H1 (cell line): ENCODE results near the gene SYNGR3. TPM values are rescaled to one million over a fixed set of nuclear protein-coding genes. Genes with fewer than 3 reads are reported as not detected.

ENCODE experiments used
- CTCF ChIA-PET: fragments of 300-600 bp; sonication (Branson Sonifier 250); formaldehyde crosslinking; loops from one replicate; lab custom pipeline; 2021; ENCODE audit not compliant: partially characterized antibody; lab: Charles Lee
- POLR2A ChIA-PET: fragments of 300-600 bp; sonication (Branson Sonifier 250); formaldehyde crosslinking; loops from one replicate; lab custom pipeline; 2021; ENCODE audit warnings: inconsistent platforms; ENCODE audit not compliant: partially characterized antibody; lab: Charles Lee
- DNase-seq, 2 experiments: peaks; one replicate each; pipeline versions ENCODE4 v3.0.0 to v3.0.0-alpha.2; 2010 to 2022; ENCODE audit warnings: low spot score in 2 of 2, low read depth in 1 of 2, mixed read lengths in 1 of 2
- FAIRE-seq: peaks from 2 replicates; lab custom pipeline; 2011; peaks lifted over from hg19 to GRCh38; lab: Jason Lieb, UNC
- H2AFZ ChIP-seq: 2 replicates; pipeline ENCODE4 v1.8.1; 2012; ENCODE audit warnings: low read length, inconsistent platforms
- H2AK5ac ChIP-seq: 2 replicates; pipeline ENCODE4 v1.6.1; 2013; ENCODE audit warnings: low read depth, low read length
- H2BK120ac ChIP-seq: replicated peaks from 2 replicates; pipeline ENCODE3; 2013; ENCODE audit warnings: low read depth, low read length, inconsistent platforms
- H2BK12ac ChIP-seq: 2 replicates; pipeline ENCODE4 v1.6.1; 2013; ENCODE audit warnings: low read depth, low read length
- H2BK15ac ChIP-seq: 2 replicates; pipeline ENCODE4 v1.6.1; 2013; ENCODE audit warnings: low read length
- H2BK20ac ChIP-seq: 2 replicates; pipeline ENCODE4 v1.6.1; 2013; ENCODE audit warnings: low read length
- H2BK5ac ChIP-seq: 2 replicates; pipeline ENCODE4 v1.6.1; 2013; ENCODE audit warnings: low read depth, low read length
- H3K14ac ChIP-seq: 2 replicates; pipeline ENCODE4 v1.6.1; 2013; ENCODE audit warnings: inconsistent platforms; ENCODE audit not compliant: insufficient read length
- H3K18ac ChIP-seq: 2 replicates; pipeline ENCODE4 v1.6.1; 2013; ENCODE audit warnings: low read length; ENCODE audit errors: extremely low read depth
- H3K23ac ChIP-seq: 2 replicates; pipeline ENCODE4 v1.6.1; 2013; ENCODE audit warnings: inconsistent platforms; ENCODE audit not compliant: insufficient read length
- H3K23me2 ChIP-seq: 2 replicates; pipeline ENCODE4 v1.6.1; 2013; ENCODE audit warnings: low read depth, low read length
- H3K27ac ChIP-seq: 2 replicates; pipeline ENCODE4 v1.6.1; 2011; ENCODE audit warnings: low read depth, low read length, inconsistent platforms
- H3K27me3 ChIP-seq, 4 experiments: replicated peaks in 1 of 4; 1 replicate in 1 of 4; 2 replicates in 3 of 4; pipeline versions ENCODE4 v1.6.1 to v1.8.1; 2011 to 2013; ENCODE audit warnings: low read length in 3 of 4, mild to moderate bottlenecking in 3 of 4, inconsistent platforms in 2 of 4, mixed read lengths in 2 of 4, moderate library complexity in 1 of 4; ENCODE audit not compliant: control insufficient read depth in 3 of 4, insufficient read depth in 3 of 4; ENCODE audit errors: extremely low read depth in 1 of 4
- H3K36me3 ChIP-seq, 4 experiments: 2 replicates each; pipeline versions ENCODE4 v1.6.1 to v1.8.1; 2011 to 2013; ENCODE audit warnings: mild to moderate bottlenecking in 4 of 4, low read length in 3 of 4, moderate library complexity in 2 of 4, control low read depth in 1 of 4, inconsistent platforms in 1 of 4; ENCODE audit not compliant: insufficient read depth in 4 of 4, control insufficient read depth in 2 of 4
- H3K4ac ChIP-seq: replicated peaks from 2 replicates; pipeline ENCODE3; 2013; ENCODE audit warnings: low read length, low read depth, mixed read lengths, inconsistent platforms; ENCODE audit not compliant: insufficient read length
- H3K4me1 ChIP-seq, 4 experiments: replicated peaks in 1 of 4; 1 replicate in 1 of 4; 2 replicates in 3 of 4; pipeline versions ENCODE4 v1.6.1 to v1.8.1; 2011 to 2013; ENCODE audit warnings: low read length in 3 of 4, inconsistent platforms in 2 of 4, mixed read lengths in 1 of 4; ENCODE audit not compliant: insufficient read depth in 4 of 4, control insufficient read depth in 3 of 4
- H3K4me2 ChIP-seq, 2 experiments: 2 replicates each; pipeline versions ENCODE4 v1.6.1 to v1.8.1; 2011 to 2013; ENCODE audit warnings: low read depth in 2 of 2, low read length in 2 of 2, control low read depth in 1 of 2, inconsistent platforms in 1 of 2, mild to moderate bottlenecking in 1 of 2; ENCODE audit not compliant: insufficient read depth in 1 of 2
- H3K4me3 ChIP-seq, 4 experiments: fragments of 200-600, 300-600 bp in 1 of 4; sonication (generic), shearing (Covaris generic), sonication (Bioruptor Twin) in 1 of 4; 2 replicates each; pipeline versions ENCODE4 v1.5.1 to v1.8.1; 2011 to 2016; ENCODE audit warnings: low read length in 4 of 4, low read depth in 3 of 4, control low read depth in 2 of 4, inconsistent platforms in 2 of 4, mild to moderate bottlenecking in 2 of 4, mixed read lengths in 1 of 4, moderate library complexity in 1 of 4; ENCODE audit not compliant: insufficient read depth in 2 of 4; ENCODE audit errors: extremely low read depth in 1 of 4
- H3K56ac ChIP-seq: replicated peaks from 2 replicates; pipeline ENCODE3; 2013; ENCODE audit warnings: low read depth, mild to moderate bottlenecking, mixed read lengths, low read length, inconsistent platforms; ENCODE audit not compliant: insufficient read length
- H3K79me1 ChIP-seq: 2 replicates; pipeline ENCODE4 v1.6.1; 2013; ENCODE audit warnings: low read depth, low read length, control low read depth
- H3K79me2 ChIP-seq, 2 experiments: 2 replicates each; pipeline versions ENCODE4 v1.6.1 to v1.8.1; 2012 to 2013; ENCODE audit warnings: low read length in 2 of 2, mild to moderate bottlenecking in 2 of 2, inconsistent platforms in 1 of 2; ENCODE audit not compliant: insufficient read depth in 2 of 2, control insufficient read depth in 1 of 2
- H3K9ac ChIP-seq, 4 experiments: replicated peaks in 1 of 4; 1 replicate in 1 of 4; 2 replicates in 3 of 4; pipeline versions ENCODE4 v1.6.1 to v1.8.1; 2011 to 2013; ENCODE audit warnings: low read depth in 3 of 4, low read length in 3 of 4, control low read depth in 2 of 4, mild to moderate bottlenecking in 2 of 4, moderate library complexity in 2 of 4, inconsistent platforms in 1 of 4; ENCODE audit errors: extremely low read depth in 1 of 4
- H3K9me3 ChIP-seq, 2 experiments: 2 replicates each; pipeline versions ENCODE4 v1.6.1 to v1.8.1; 2012 to 2013; ENCODE audit warnings: mild to moderate bottlenecking in 2 of 2, moderate library complexity in 2 of 2, control low read depth in 1 of 2, inconsistent platforms in 1 of 2, low read depth in 1 of 2, low read length in 1 of 2, mixed read lengths in 1 of 2; ENCODE audit not compliant: insufficient read depth in 2 of 2
- H4K20me1 ChIP-seq, 2 experiments: replicated peaks in 1 of 2; 2 replicates each; pipeline versions ENCODE3 to v1.8.1; 2011 to 2013; ENCODE audit warnings: inconsistent platforms in 2 of 2, low read length in 2 of 2, mild to moderate bottlenecking in 1 of 2; ENCODE audit not compliant: insufficient read depth in 2 of 2, control insufficient read depth in 1 of 2
- H4K5ac ChIP-seq: 2 replicates; pipeline ENCODE4 v1.6.1; 2013; ENCODE audit warnings: low read length, low read depth, mixed read lengths, inconsistent platforms; ENCODE audit not compliant: insufficient read length
- H4K8ac ChIP-seq: 2 replicates; pipeline ENCODE4 v1.8.0; 2013; ENCODE audit warnings: mild to moderate bottlenecking, moderate library complexity, low read length, inconsistent platforms; ENCODE audit not compliant: insufficient read depth; ENCODE audit errors: extremely low read depth
- H4K91ac ChIP-seq: replicated peaks from 2 replicates; pipeline ENCODE3; 2013; ENCODE audit warnings: low read length, mixed read lengths, inconsistent platforms; ENCODE audit not compliant: insufficient read length
- ATF3 ChIP-seq: IDR thresholded peaks from 2 replicates; pipeline ENCODE4 v1.6.1; 2011; ENCODE audit warnings: low read depth, mild to moderate bottlenecking, low read length; ENCODE audit not compliant: insufficient read depth
- WGBS, 2 experiments: shearing (Covaris generic) in 1 of 2; methylation state at CpG; one replicate each; pipeline versions ENCODE4 v1.1.6 to v1.1.7; 2013 to 2015; ENCODE audit warnings: low lambda C conversion rate in 2 of 2, mixed read lengths in 2 of 2, inconsistent platforms in 1 of 2, low coverage in 1 of 2, missing lambda C conversion rate in 1 of 2; ENCODE audit not compliant: insufficient replicate concordance in 2 of 2, insufficient coverage in 1 of 2, insufficient read length in 1 of 2; ENCODE audit errors: extremely low coverage in 1 of 2, missing lambda C conversion rate in 1 of 2; 5-methylcytosine and 5-hydroxymethylcytosine counted together
- polyA plus RNA-seq, 7 experiments: library from polyadenylated mRNA; depleted of rRNA in 3 of 7; stranded (reverse) in 5 of 7; unstranded in 2 of 7; fragments of >200 nt in 5 of 7; fragments of 200-250 nt in 2 of 7; gene quantifications; 1 replicate in 5 of 7; 2 replicates in 1 of 7; 4 replicates in 1 of 7; pipeline versions ENCODE4 v1.2.1 to v1.2.3, GENCODE V29; 2011 to 2013; ENCODE audit warnings: missing spikeins in 2 of 7, mixed read lengths in 2 of 7
- total RNA-seq: library from RNA; stranded (reverse); fragmentation: NEBNext Ultra II Directional; extraction: Animal tissue kit (Norgen Biotek cat#: 25700); gene quantifications from 2 replicates; pipeline ENCODE4 v1.2.1, GENCODE V29; 2021

SYNGR3 gene
- total and polyA plus RNA-seq, 2 of the 8 experiments (the other 6 are each of a cell fraction or from before 2014, with no cell fraction given), result 36.2 to 49.9 TPM

DNA sequence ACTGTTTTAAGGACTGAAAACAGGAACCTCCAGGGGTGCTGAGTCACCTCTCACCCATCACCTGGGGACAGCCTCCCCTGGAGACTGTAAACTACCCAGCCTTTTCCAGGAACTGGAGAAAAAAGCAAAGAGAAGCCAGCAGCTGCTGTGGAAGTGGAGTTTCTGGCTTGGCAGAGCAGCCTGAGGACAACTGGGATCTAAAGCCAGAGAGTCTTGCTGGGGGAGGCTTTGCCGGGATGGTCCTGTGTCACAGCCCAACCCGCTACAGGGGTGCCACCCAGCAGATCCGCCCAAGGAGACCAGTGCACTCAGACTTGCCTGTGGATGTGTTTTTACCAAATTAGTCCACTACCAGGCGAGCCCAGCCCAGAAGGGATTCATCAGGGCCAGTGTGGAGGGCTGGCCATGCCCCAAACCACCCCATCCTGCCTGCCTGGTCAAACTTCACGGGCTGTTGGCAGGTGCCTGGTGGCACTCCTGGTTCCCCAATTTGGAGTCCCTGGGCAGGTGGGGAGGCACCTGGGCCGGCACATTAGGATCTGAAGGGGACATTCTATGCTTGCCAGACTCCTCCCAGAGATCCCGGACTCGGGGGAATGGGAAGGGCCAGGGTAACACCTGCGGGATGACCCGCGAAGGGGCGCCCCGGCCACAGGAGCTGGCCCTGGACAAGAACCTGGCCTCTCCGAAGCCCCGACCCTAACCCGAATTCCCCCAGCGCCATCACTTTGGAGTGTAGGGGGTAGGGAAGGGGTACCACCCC is 47.5 kb upstream of the SYNGR3 start:
- no peak overlapping the region for H2BK12ac ChIP-seq
- CTCF ChIA-PET, result interaction anchor here (0.7 to 6.3 kb wide), 10 partner anchors 10 to 80 kb away, joined by 3 to 62 read pairs (median 8); partner anchors contain the start of genes MEIOB and RPL3L
- 53% methylated on average over 14 of the region's 17 CpGs; no CpG with 5 or more reads in 1 of the 2 experiments for WGBS, 2 experiments
- H3K27ac ChIP-seq, result no peak overlapping the region
- H3K9ac ChIP-seq, result peak overlapping the region in 3 of 4 experiments; percentile 7 to 51 (median 42); a peak in 4 of 7 replicates
- POLR2A ChIA-PET, result interaction anchor here (0.9 to 11.7 kb wide), 7 partner anchors 8 to 36 kb away, joined by 3 to 336 read pairs (median 6); partner anchors contain the start of genes NDUFB10, RNF151, RPL3L and RPS2
- no peak overlapping the region for H4K91ac ChIP-seq
- no peak overlapping the region for H3K18ac ChIP-seq
- H3K9me3 ChIP-seq, result no peaks in the 10 kb centered on the region
- H4K20me1 ChIP-seq, result peaks cover 0 to 4% of the 10 kb centered on the region in 2 experiments
- no peak overlapping the region for H2BK20ac ChIP-seq
- no peak overlapping the region for H2BK5ac ChIP-seq
- TF ChIP-seq ATF3, result no peak
- H3K23me2 ChIP-seq, result peaks cover 6% of the 10 kb centered on the region; the same call in 1 of the 2 replicates
- no peak overlapping the region for H4K5ac ChIP-seq
- peaks cover 0 to 11% (median 6%) of the 10 kb centered on the region in 4 experiments; a peak in 5 of 7 replicates for H3K4me1 ChIP-seq
- H3K4me3 ChIP-seq, result peak overlapping the region; percentile 55 to 87 (median 66)
- H2AK5ac ChIP-seq, result no peak overlapping the region
- H2BK15ac ChIP-seq, result 0 out of 2 replicates have a peak overlapping the region, but pooled peaks have one; percentile 29
- no peaks in the 10 kb centered on the region for H3K79me2 ChIP-seq
- no peaks in the 10 kb centered on the region for H3K79me1 ChIP-seq
- no peak overlapping the region for H3K4ac ChIP-seq
- no peak overlapping the region for H3K14ac ChIP-seq
- no peak overlapping the region for H3K23ac ChIP-seq
- FAIRE-seq (no peak), DNase-seq (no peak)
- peaks cover 4 to 12% (median 8%) of the 10 kb centered on the region in 4 experiments; a peak in 5 of 8 replicates for H3K36me3 ChIP-seq
- H3K4me2 ChIP-seq, result peak overlapping the region; percentile 71 to 89
- H3K27me3 ChIP-seq, result peaks cover 0 to 2% (median 0%) of the 10 kb centered on the region in 4 experiments; a peak in 1 of 7 replicates
- no peak overlapping the region for H2BK120ac ChIP-seq
- H4K8ac ChIP-seq, result 0 out of 2 replicates have a peak overlapping the region, but pooled peaks have one; percentile 21
- H2AFZ ChIP-seq, result no peak overlapping the region
- H3K56ac ChIP-seq, result no peak overlapping the region
